Measurements from ENCODE around the gene RGS14.

- TF ChIP-seq, protein P1, sequence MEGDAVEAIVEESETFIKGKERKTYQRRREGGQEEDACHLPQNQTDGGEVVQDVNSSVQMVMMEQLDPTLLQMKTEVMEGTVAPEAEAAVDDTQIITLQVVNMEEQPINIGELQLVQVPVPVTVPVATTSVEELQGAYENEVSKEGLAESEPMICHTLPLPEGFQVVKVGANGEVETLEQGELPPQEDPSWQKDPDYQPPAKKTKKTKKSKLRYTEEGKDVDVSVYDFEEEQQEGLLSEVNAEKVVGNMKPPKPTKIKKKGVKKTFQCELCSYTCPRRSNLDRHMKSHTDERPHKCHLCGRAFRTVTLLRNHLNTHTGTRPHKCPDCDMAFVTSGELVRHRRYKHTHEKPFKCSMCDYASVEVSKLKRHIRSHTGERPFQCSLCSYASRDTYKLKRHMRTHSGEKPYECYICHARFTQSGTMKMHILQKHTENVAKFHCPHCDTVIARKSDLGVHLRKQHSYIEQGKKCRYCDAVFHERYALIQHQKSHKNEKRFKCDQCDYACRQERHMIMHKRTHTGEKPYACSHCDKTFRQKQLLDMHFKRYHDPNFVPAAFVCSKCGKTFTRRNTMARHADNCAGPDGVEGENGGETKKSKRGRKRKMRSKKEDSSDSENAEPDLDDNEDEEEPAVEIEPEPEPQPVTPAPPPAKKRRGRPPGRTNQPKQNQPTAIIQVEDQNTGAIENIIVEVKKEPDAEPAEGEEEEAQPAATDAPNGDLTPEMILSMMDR (conservative IDR thresholded peaks at IDR 0.05): peak; percentile 100
- TF ChIP-seq ZFX (IDR thresholded peaks at IDR 0.05): no peak; the same call in 1 of the 2 replicates
Measured at GRCh38 chr5:177309351-177310191, 48.2 kb upstream of the RGS14 start.

Data from C4-2B (cell line).